Lung (tissue), 12 donors: ENCODE data around the gene DNAJC6. TPM values are rescaled to one million over a fixed set of nuclear protein-coding genes. Genes with fewer than 3 reads are reported as not detected.

Source experiments
- ATAC-seq: fragments of 200-7000 bp; cut with Tn5 transposase; one replicate; pipeline ENCODE4 v1.9.1; 2020; ENCODE audit warnings: moderate number of reproducible peaks; ENCODE audit not compliant: insufficient read depth, low FRiP score
- DNase-seq, 3 donors: peaks; one replicate each; pipeline ENCODE4 v3.0.0-alpha.2; 2013 to 2017
- H3K27ac ChIP-seq, 2 donors: one replicate each; pipeline ENCODE4 v1.5.1; 2013; ENCODE audit warnings: mild to moderate bottlenecking in 2 of 2, moderate library complexity in 2 of 2, control low read depth in 1 of 2, inconsistent platforms in 1 of 2, low read depth in 1 of 2, low read length in 1 of 2
- H3K27me3 ChIP-seq, 3 donors: one replicate each; pipeline ENCODE4 v1.5.1; 2013; ENCODE audit warnings: low read length in 2 of 3; ENCODE audit not compliant: control insufficient read depth in 3 of 3, insufficient read depth in 3 of 3
- H3K36me3 ChIP-seq, 4 donors: one replicate each; pipeline ENCODE4 v1.5.1; 2013; ENCODE audit warnings: low read length in 4 of 4, mild to moderate bottlenecking in 1 of 4, moderate library complexity in 1 of 4; ENCODE audit not compliant: control insufficient read depth in 4 of 4, insufficient read depth in 4 of 4
- H3K4me1 ChIP-seq, 5 donors: one replicate each; pipeline ENCODE4 v1.5.1; 2013; ENCODE audit warnings: low read length in 5 of 5, mild to moderate bottlenecking in 2 of 5, moderate library complexity in 1 of 5; ENCODE audit not compliant: control insufficient read depth in 5 of 5, insufficient read depth in 5 of 5
- H3K4me3 ChIP-seq: one replicate; pipeline ENCODE4 v1.5.1; 2013; ENCODE audit warnings: mild to moderate bottlenecking, control low read depth, moderate library complexity
- H3K9ac ChIP-seq, 2 donors: one replicate each; pipeline ENCODE4 v1.5.1; 2013; ENCODE audit warnings: low read length in 2 of 2, control low read depth in 1 of 2; ENCODE audit not compliant: insufficient read depth in 1 of 2
- H3K9me3 ChIP-seq, 4 donors: one replicate each; pipeline ENCODE4 v1.5.1; 2013; ENCODE audit warnings: low read length in 3 of 4, mild to moderate bottlenecking in 1 of 4, moderate library complexity in 1 of 4; ENCODE audit not compliant: control insufficient read depth in 4 of 4, insufficient read depth in 3 of 4
- WGBS, 2 donors: extraction: QIAGEN DNeasy Blood & Tissue Kit; methylation state at CpG; one replicate each; pipeline ENCODE4 v1.1.7; 2013; 5-methylcytosine and 5-hydroxymethylcytosine counted together
- polyA plus RNA-seq, 2 donors: library from polyadenylated mRNA; stranded (reverse); fragments of 200-250 nt; gene quantifications; one replicate each; pipeline ENCODE4 v1.2.1, GENCODE V29; 2013
- total RNA-seq, 2 donors: library from RNA; depleted of rRNA in 1 of 2; stranded (reverse); fragments of >200 nt in 1 of 2; gene quantifications; one replicate each; pipeline ENCODE4 v1.2.1, GENCODE V29; 2014 to 2021
- TF ChIP-seq, protein P1 (sequence below): IDR thresholded peaks from 2 replicates; pipeline ENCODE4 v1.5.1; 2012; ENCODE audit warnings: mild to moderate bottlenecking; ENCODE audit errors: control extremely low read depth, extremely low read depth
- donor health status: control.
- donor health status: control.
- donor health status: Bipolar disorder and iron deficiency.
- donor health status: healthy.
- donor health status: DM: yes; HTN: yes; CAD: no.

The DNAJC6 gene
- total and polyA plus RNA-seq, 4 donors = 0.96 to 5.0 (median 3.0) TPM

- H3K9me3 ChIP-seq = no peaks in the 10 kb centered on the region
- no peak overlapping the region for H3K9ac ChIP-seq
- DNase-seq (no peak), ATAC-seq (no peak)
- WGBS, 2 donors = 92 to 94% methylated on average over 7 of the region's 7 CpGs
- no peaks in the 10 kb centered on the region for H3K27me3 ChIP-seq
- TF ChIP-seq, protein P1, sequence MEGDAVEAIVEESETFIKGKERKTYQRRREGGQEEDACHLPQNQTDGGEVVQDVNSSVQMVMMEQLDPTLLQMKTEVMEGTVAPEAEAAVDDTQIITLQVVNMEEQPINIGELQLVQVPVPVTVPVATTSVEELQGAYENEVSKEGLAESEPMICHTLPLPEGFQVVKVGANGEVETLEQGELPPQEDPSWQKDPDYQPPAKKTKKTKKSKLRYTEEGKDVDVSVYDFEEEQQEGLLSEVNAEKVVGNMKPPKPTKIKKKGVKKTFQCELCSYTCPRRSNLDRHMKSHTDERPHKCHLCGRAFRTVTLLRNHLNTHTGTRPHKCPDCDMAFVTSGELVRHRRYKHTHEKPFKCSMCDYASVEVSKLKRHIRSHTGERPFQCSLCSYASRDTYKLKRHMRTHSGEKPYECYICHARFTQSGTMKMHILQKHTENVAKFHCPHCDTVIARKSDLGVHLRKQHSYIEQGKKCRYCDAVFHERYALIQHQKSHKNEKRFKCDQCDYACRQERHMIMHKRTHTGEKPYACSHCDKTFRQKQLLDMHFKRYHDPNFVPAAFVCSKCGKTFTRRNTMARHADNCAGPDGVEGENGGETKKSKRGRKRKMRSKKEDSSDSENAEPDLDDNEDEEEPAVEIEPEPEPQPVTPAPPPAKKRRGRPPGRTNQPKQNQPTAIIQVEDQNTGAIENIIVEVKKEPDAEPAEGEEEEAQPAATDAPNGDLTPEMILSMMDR = no peak
- H3K4me3 ChIP-seq = no peak overlapping the region
- no peaks in the 10 kb centered on the region for H3K36me3 ChIP-seq
- H3K27ac ChIP-seq = no peak overlapping the region
- no peaks in the 10 kb centered on the region for H3K4me1 ChIP-seq
These were observed 45.8 kb downstream of the DNAJC6 start for GRCh38 chr1:65355031-65355712.

DNA sequence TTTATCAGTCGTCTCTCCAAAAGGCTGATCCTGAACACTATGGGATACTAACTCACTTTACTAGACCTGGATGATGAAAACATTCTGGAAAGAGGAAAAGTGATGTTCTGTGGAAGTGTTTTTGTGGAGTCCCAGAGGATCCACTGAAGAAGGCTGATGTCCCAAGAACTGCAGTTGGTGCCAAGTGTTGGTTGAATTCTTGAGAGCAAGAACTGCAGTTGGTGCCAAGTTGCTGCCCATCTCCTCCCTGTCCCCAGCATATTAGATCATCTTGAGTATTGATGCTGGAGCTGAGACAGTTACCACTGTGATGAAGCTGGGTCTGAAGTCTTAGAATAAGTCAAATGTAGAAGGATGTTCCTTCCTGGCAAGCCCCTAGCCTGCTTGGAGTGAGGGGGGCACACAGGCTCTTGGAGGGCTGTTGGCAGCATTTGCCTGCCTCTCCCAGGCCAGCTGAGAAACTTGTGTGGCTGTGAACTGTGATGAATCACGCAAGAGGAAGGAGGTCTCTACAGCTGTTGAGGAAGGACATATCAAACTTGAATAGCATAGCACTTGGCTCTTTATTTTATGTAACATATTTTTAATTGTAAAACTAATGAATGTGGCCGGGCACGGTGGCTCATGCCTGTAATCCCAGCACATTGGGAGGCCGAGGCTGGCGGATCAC, 48.1 kb downstream of the DNAJC6 start:
- Histone ChIP-seq H3K4me1 (no peaks in the 10 kb centered on the region), H3K27ac (no peak overlapping the region), H3K9me3 (no peaks in the 10 kb centered on the region), H3K36me3 (no peaks in the 10 kb centered on the region), H3K4me3 (no peak overlapping the region), H3K27me3 (no peaks in the 10 kb centered on the region), H3K9ac (no peak overlapping the region)
- DNase-seq = no peak
- 93 to 94% methylated on average over 6 of the region's 6 CpGs for WGBS, 2 donors
- ATAC-seq = no peak
- TF ChIP-seq, protein P1 = no peak

DNA sequence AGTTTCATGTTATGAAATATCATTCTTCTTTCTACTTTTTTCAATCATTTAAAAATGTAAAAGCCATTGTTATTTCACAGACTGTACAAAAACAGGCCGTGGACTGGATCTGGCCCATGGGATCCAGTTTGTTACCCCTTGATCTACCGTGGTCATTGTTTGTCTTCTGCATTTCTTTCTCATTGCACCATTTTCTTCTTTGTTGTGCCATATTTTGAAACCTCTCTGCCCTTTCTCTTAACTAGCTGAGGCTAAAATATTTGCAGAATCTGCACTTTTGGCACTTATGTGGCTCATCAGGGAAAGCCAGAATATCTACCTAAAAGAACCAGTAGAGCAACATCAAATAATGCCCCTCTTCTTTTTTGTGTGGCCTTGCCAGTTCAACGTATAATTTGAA, 50.5 kb downstream of the DNAJC6 start:
- H3K27ac ChIP-seq = no peak overlapping the region
- H3K36me3 ChIP-seq = no peaks in the 10 kb centered on the region
- WGBS, 2 donors = 63 to 81% methylated on average over 3 of the region's 3 CpGs
- DNase-seq (no peak), ATAC-seq (no peak)
- no peaks in the 10 kb centered on the region for H3K27me3 ChIP-seq
- no peak overlapping the region for H3K4me3 ChIP-seq
- H3K9ac ChIP-seq = no peak overlapping the region
- TF ChIP-seq, protein P1 = no peak
- no peaks in the 10 kb centered on the region for H3K9me3 ChIP-seq
- H3K4me1 ChIP-seq = no peaks in the 10 kb centered on the region
